Thoracic aorta (tissue), 2 donors: ENCODE measurements around the gene MOK. TPM values are rescaled to one million over a fixed set of nuclear protein-coding genes. Genes with fewer than 3 reads are reported as not detected.

Experiments used
- ATAC-seq: fragments of 150-250 bp; one replicate; pipeline ENCODE4 v1.8.0; 2017; ENCODE audit warnings: low read depth; ENCODE audit not compliant: insufficient number of reproducible peaks, low FRiP score
- DNase-seq: peaks from one replicate; pipeline ENCODE4 v3.0.0-alpha.2; 2020; ENCODE audit warnings: low spot score
- H3K27ac ChIP-seq, 2 donors: fragments of 200-600 bp; sonication (generic); 1 replicate in 1 of 2; 2 replicates in 1 of 2; pipeline ENCODE4 v1.5.1; 2016; ENCODE audit warnings: mild to moderate bottlenecking in 2 of 2, moderate library complexity in 2 of 2
- H3K27me3 ChIP-seq: fragments of 200-600 bp; sonication (generic); replicated peaks from 2 replicates; pipeline ENCODE4 v1.6.0; 2016; ENCODE audit warnings: mild to moderate bottlenecking; ENCODE audit not compliant: insufficient read depth
- H3K36me3 ChIP-seq: fragments of 200-600 bp; sonication (generic); one replicate; pipeline ENCODE4 v1.5.1; 2016
- H3K4me1 ChIP-seq, 2 donors: fragments of 200-600 bp; sonication (generic); 1 replicate in 1 of 2; 2 replicates in 1 of 2; pipeline versions ENCODE4 v1.5.1 to v1.6.0; 2016; ENCODE audit warnings: low read depth in 2 of 2, mild to moderate bottlenecking in 1 of 2; ENCODE audit not compliant: control insufficient read depth in 1 of 2
- H3K4me3 ChIP-seq: fragments of 200-600 bp; sonication (generic); 2 replicates; pipeline ENCODE4 v1.5.1; 2016; ENCODE audit warnings: mild to moderate bottlenecking
- H3K9me3 ChIP-seq: fragments of 200-600 bp; sonication (generic); 2 replicates; pipeline ENCODE4 v1.5.1; 2016
- total RNA-seq, 2 donors: library from RNA; depleted of rRNA; stranded (reverse); fragments of >200 nt; gene quantifications; one replicate each; pipeline versions ENCODE4 v1.1.0 to v1.2.3, GENCODE V29; 2016
- TF ChIP-seq, protein P1 (sequence below): fragments of 200-600 bp; sonication (generic); IDR thresholded peaks from one replicate; pipeline ENCODE4 v1.5.1; 2019; ENCODE audit warnings: antibody characterized with exemption

Gene MOK
- total RNA-seq, 2 donors from 2014 or later = 15.0 to 41.0 TPM

- DNase-seq (no peak), ATAC-seq (no peak)
- H3K9me3 ChIP-seq = no peaks in the 10 kb centered on the region
- H3K4me3 ChIP-seq = no peak overlapping the region
- H3K27ac ChIP-seq = no peak overlapping the region
- TF ChIP-seq, protein P1, sequence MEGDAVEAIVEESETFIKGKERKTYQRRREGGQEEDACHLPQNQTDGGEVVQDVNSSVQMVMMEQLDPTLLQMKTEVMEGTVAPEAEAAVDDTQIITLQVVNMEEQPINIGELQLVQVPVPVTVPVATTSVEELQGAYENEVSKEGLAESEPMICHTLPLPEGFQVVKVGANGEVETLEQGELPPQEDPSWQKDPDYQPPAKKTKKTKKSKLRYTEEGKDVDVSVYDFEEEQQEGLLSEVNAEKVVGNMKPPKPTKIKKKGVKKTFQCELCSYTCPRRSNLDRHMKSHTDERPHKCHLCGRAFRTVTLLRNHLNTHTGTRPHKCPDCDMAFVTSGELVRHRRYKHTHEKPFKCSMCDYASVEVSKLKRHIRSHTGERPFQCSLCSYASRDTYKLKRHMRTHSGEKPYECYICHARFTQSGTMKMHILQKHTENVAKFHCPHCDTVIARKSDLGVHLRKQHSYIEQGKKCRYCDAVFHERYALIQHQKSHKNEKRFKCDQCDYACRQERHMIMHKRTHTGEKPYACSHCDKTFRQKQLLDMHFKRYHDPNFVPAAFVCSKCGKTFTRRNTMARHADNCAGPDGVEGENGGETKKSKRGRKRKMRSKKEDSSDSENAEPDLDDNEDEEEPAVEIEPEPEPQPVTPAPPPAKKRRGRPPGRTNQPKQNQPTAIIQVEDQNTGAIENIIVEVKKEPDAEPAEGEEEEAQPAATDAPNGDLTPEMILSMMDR = no peak
- no peaks in the 10 kb centered on the region for H3K27me3 ChIP-seq
- H3K4me1 ChIP-seq = peaks cover 0 to 8% of the 10 kb centered on the region in 2 donors
- peaks cover 47% of the 10 kb centered on the region for H3K36me3 ChIP-seq
These were observed 43.4 kb upstream of the MOK start for GRCh38 chr14:102348376-102348775.

DNA sequence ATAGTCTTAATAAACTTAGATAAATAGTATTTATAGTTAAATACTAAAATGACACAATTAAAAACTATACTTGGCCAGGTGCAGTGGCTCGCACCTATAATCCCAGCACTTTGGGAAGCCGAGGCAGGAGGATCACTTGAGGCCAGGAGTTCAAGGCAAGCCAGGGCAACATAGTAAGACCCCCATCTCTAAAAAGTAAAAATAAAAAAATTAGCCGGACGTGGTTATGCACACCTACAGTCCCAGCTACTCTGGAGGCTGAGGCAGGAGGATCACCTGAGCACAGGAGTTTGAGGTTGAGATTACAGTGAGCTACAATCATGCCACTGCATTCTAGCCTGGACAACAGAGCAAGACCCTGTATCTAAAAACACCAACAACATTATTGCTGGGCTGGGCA lies 41.7 kb upstream of the MOK start:
- no peaks in the 10 kb centered on the region for H3K27me3 ChIP-seq
- no peaks in the 10 kb centered on the region for H3K9me3 ChIP-seq
- H3K36me3 ChIP-seq = peaks cover 50% of the 10 kb centered on the region
- no peak overlapping the region for H3K27ac ChIP-seq
- no peak for ATAC-seq
- TF ChIP-seq, protein P1 = no peak
- DNase-seq = no peak
- H3K4me1 ChIP-seq = peaks cover 0 to 2% of the 10 kb centered on the region in 2 donors
- H3K4me3 ChIP-seq = no peak overlapping the region

DNA sequence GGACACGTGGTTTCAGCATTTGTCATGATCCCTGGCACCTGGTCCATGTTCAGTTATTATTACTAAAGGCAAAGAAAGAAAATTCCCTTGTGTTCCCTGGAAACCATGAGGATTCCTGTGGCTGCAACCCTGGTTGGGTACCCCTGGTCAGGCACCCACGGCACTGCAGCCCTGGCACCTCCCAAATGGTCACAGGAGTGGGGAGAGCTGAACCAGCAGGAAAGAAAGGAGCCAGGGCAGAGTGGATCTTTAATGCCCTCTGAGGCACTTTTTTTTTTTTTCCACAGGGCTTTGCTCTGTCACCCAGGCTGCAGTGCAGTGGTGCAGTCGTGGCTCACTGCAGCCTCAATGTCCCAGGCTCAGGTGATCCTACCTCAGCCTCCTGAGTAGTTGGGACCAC lies 40.3 kb upstream of the MOK start:
- Histone ChIP-seq H3K9me3 (no peaks in the 10 kb centered on the region), H3K27me3 (no peaks in the 10 kb centered on the region), H3K4me3 (no peak overlapping the region), H3K4me1 (no peaks in the 10 kb centered on the region), H3K27ac (no peak overlapping the region), H3K36me3 (peaks cover 50% of the 10 kb centered on the region)
- no peak for DNase-seq
- TF ChIP-seq, protein P1 = no peak
- ATAC-seq = no peak

DNA sequence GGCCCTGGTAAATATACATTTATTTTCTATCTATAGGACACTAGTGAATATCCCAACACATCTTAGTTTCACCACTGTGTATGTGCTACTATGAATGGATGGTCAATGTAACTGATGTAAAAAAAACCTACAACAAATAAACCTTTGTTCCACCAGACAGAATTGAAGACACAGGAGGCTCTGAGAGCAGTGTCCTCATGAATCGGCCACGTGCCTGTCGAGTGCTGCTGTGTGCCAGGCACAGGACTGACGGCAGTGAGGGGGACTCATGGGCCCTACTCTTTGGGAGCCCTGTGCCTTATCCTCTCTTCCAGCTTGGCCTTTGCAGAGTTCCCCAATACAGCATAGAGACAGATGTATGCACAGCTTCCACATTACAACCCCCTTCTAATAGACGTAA lies 39.5 kb upstream of the MOK start:
- Histone ChIP-seq H3K9me3 (no peaks in the 10 kb centered on the region), H3K36me3 (peaks cover 49% of the 10 kb centered on the region), H3K27ac (no peak overlapping the region), H3K4me1 (no peaks in the 10 kb centered on the region), H3K4me3 (no peak overlapping the region), H3K27me3 (no peaks in the 10 kb centered on the region)
- TF ChIP-seq, protein P1 = no peak
- ATAC-seq = no peak
- no peak for DNase-seq

GRCh38 chr14:102344084-102344483 lies 39.1 kb upstream of the MOK start:
- Histone ChIP-seq H3K4me1 (no peaks in the 10 kb centered on the region), H3K27me3 (no peaks in the 10 kb centered on the region), H3K27ac (no peak overlapping the region), H3K4me3 (no peak overlapping the region), H3K36me3 (peaks cover 46% of the 10 kb centered on the region), H3K9me3 (no peaks in the 10 kb centered on the region)
- DNase-seq (no peak), ATAC-seq (no peak)
- TF ChIP-seq, protein P1 = no peak
